CD4-positive, alpha-beta T cell treated with Interleukin-2 at 100 ng/mL for 4 hours (primary cell): ENCODE data around the gene RIPOR1.
A peak's percentile ranks its signal among the peaks of the same experiment; 100 is the strongest.

Source experiments
- DNase-seq: peaks from one replicate; pipeline ENCODE4 v3.0.0-alpha.2; 2020; ENCODE audit warnings: low spot score

The RIPOR1 gene

DNA sequence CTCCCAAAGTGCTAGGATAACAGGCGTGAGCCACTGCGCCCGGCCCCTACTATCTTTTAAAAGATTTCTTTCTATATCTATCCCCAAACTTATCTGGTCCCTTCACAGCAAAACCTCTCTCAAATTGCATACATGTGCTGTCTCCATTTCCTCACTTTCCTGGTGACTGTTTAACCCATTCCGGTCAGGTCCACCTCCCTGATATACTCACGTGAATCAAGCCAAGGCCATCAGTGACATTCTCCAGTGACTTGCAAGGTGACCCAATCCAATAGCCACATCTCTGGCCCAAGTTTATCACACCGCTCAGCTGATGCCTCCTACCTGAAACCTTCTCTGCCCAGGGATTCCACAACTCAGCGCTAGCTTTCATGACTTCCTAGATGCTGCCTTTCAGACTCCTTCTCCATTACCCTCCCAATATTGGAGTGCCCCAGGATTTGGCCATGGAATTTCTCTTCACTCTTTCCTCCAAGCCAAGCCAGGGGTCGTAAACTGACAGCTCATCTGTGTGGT lies 32.3 kb downstream of the RIPOR1 start:
- no peak for DNase-seq

DNA sequence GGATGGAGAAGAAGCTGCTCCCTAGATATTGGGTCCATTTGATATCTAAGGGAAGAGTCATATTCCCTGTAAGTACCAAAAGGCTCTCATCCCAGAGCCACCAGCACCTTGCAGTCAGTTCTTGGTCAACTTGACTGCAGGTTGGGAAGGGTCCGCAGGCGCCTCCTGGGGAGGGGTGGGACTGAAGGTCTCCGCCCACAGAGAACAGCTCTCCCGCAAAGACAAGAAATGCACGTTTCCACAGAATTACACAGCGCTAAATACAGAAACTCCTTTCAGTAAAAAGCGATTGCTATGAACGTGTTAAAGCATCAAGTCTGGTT lies 32.8 kb downstream of the RIPOR1 start:
- no peak for DNase-seq

DNA sequence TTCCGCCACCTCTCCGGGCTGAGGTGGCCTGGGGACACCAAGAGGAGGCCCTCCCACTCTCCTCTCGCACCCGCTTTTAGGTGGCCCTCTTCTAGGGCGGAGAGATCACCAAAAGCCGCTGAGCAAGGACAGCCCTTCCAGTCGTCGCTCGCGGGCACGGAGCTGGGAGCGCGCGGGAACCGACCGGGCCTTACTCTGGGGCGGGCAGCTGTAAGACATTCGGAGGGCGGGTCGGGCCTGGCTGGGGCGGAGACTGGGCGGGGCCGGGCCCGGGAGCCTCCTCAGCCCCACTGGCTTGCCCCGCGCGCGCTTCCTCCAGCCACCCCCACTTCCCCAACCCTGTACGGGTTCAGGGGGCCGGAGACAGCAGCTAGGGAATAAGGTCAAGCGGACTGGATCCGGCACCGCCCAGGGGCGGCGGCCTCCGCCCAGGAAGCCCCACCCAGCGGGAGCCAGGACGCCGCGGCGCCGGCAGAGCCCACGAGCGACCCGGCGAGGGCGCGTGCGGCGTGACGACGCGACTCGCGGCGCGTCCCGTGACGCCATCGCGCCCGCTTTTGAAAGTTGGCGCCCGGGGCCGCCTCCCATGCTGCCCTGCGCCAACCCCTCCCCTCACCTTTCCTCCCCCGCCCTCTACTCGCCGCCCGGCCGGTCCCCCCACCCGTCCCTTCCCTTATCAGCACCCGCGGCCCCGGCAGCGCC lies 33.3 kb downstream of the RIPOR1 start:
- peak; percentile 97 for DNase-seq

DNA sequence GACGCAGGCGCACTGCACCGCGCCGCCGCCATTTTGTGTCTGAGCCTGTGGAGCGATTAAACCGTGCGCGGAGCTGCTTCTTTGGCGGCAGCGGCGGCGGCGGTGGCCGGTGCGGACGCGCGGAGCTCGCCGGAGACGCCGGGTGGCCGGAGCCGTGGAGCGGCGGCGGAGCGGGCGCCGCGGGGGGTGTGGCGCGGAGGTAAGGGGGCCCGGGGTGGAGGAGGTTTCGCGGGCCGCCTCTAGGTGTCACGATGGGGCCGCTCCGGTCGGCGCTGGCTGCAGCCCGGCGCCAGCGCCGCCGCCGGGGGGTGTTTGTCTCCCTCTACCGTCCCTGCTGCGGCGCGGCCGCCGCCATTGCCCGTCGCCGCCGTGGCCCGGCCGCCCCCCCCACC lies 33.9 kb downstream of the RIPOR1 start, which contains the start of gene CTCF:
Gene CTCF, plus strand, starts transcription at position 1 of the 392 bp plus-strand sequence. CDS start 48,307 bp downstream, outside the sequence.
- peak; percentile 85 for DNase-seq

DNA sequence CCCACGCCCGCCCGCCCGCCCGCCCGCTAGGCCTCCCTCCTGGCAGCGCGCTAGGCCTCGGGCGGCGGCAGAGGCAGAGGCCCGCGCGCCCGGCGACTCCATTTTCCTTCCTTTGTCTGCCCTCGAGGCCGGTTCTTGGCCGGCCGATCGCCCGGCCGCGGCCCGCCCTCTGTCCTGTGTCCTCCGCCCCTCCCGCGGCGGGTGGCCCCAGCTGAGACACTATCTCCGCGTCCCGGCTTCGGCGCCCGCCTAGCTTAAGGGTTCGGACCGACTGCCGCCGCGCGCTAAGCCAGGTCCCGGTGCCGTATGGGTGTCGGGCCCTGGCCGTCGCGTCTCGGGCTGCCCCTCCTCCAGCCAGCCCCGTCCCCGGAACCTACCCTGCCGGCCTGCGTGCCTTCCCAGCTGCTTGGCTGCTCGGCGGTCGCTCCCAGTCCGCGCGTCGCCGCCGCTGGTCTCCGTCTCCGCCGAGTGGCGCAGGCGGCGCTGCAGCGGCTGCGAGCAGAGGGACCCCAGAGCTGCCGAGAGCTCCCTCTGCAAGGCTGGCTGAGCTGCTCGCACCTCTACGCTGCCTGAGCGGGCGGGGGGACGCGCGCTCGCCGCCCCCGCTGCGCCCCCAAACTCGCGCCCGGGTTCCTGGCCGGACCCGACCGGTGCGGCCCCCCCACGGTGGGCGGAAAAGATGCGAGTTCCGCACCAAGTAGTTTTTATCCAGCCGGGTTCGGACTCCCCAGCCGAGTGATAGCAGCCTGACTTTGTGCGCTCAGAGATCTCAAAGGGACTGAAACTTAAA lies 34.5 kb downstream of the RIPOR1 start:
- DNase-seq: peak; percentile 61

DNA sequence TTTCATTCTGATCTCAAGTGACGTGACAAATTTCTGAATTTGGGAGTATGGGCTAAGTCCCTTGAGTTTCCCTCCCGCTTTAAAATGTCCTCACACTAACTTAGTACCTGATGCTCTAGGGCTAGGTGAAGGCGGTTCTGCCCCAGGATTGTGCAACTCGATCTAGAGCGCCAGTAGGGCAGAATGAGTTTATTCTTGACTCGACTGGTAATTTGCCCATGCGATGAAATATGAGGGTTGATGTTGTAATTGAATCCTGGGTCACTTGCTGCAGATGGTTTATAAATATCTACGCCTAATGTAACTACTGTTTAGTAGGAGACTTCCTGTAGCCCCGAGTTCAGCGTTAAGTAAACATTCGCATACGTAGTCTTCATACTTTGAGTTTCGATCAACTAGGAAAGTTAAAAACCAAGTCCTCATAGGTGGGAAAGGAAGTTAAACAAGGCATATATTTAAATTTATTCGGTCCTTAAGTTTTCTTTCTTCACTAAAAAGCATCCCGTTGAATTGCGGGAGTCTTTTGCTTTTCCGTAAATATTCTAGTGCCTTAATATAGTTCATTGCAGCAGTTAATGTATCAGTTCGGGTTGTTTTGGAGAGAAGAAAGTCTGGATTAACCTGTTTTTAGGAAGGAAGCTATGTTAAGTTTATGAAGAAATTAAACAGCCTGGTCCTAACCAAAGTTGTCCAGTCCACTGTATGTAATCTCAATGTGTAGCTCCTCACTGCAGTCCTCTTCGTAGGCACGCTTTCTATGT lies 35.3 kb downstream of the RIPOR1 start:
- peak; percentile 39 for DNase-seq

DNA sequence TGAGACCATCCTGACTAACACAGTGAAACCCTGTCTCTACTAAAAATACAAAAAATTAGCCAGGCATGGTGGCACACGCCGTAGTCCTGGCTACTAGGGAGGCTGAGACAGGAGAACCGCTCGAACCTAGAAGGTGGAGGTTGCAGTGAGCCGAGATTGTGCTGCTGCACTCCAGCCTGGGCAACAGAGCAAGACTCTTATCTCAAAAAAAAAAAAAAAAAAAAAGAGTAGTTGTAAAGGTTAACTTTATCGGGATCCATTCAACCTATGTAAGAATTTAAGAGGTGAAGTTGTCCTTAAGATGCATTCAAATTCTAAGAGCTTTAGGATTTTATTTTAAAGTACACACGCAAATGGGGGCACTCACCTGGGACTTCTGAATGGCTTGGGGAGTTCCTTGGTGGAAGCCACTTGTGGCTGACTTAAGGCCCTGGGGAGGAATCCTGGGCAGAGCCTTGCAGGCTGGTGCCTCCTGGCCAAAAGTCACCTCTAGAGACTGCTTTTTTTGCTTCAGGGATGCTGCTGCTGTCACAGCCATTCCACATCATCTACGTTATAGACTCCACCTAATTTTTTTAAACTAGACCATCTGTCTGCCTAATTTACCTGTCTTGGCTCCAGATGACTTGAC lies 37.0 kb downstream of the RIPOR1 start:
- DNase-seq: no peak

DNA sequence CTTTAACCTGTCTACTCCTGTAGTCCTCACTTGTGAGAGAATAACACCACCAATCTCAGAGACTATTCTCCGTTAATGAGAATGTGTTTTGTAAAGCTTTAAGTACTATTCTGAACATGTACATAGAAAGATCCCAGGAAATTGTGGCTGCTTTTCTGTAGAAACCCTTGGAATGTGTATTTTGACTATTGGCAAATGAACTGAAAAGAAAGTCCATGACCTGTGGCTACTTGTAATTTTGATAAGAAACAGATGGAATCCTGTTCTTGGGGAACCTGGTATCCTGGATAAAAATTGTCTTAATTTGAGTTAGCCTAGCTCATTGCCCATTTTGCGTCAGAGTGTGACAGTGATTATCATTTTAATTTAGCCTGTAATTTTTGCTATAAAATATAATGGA lies 42.8 kb downstream of the RIPOR1 start:
- DNase-seq: no peak

DNA sequence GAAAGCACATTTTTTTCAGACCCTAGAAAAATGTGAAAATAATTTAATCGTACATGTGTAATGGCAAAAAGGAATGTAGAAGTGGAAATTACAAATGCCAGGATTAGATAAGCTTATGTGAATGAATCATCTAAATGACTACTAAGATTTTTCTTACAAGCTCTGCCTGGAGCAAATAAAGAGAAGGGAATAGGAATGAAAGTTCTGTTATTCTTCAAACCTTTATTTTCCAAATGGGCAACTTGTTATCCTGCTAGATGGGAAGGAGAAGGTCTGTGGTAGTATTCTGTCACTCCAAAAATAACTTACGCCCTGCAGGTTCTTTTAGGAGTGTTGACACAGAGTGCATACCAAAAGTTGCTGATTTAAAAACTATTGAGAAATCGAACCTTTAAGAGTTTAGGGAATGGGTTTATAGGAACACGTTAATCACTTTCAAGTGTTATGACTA lies 43.4 kb downstream of the RIPOR1 start:
- DNase-seq: no peak

DNA sequence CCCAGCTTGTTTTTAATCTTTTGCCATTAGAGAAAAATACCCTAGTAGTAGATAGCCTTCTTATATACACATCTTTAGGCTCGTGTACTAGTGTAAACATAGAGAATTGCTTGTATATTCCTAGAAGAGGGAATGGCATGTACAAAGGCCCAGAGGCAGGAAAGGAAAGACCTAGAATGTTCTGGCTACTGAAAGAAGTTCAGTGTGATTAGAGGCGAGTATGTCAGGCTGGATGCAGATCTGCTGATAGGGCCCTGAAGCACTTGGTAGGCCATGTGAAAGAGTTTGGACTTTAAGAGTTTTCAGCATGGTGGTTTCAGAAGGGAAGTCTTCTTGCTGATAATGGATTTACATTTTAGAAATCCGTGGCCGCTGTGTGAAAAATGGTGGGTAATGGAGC lies 51.1 kb downstream of the RIPOR1 start:
- DNase-seq: no peak

DNA sequence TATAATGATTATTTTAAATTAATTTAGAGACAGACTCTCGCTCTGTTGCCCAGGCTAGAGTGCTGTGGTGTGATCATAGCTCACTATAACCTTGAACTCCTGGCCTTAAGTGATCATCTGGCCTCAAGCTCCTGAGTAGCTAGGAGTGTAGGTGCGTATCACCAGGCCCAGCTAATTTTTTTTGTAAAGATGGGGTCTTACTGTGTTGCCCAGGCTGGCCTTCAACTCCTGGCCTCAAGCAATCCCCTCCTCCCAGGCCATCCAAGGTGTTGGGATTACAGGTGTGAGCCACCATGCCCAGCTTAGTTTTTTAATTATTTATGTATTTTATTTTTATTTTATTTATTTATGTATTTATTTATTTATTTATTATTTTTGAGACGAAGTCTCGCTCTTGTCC lies 51.6 kb downstream of the RIPOR1 start:
- DNase-seq: no peak

DNA sequence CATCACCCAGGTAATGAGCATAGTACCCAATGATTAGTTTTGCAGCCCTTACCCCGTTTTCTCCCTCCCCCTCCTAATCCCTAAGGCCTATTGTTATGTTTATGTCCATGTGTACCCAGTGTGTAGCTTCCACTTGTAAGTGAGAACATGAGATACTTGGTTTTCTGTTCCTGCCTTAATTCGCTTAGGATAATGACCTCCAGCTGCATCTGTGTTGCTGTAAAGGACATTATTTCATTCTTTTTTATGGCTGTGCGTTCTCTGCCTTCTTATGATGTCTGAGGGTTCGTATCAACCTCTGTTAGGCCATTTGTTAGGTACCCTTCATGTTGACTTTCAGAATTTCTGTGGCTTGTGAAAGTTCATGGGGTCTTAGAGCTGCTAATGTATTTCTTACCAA lies 64.7 kb downstream of the RIPOR1 start:
- no peak for DNase-seq

DNA sequence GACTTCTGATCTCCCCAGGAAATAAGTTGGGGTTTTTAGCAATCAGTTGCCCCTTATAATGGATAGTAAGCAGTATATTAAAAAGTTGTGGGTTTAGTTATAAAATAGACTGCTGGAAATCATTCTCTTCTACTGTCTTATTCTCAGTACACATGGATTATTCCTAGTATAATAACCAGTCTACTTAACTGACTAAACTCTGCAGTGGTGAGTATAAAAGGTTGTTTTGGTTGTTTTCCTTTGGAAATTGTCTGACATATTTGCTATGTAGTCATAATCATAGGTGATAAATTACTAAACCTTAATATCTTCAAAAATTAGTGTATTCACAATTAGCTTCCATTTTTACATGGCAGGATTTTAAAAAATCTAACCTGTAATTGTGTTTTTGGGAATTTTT lies 65.1 kb downstream of the RIPOR1 start:
- no peak for DNase-seq

DNA sequence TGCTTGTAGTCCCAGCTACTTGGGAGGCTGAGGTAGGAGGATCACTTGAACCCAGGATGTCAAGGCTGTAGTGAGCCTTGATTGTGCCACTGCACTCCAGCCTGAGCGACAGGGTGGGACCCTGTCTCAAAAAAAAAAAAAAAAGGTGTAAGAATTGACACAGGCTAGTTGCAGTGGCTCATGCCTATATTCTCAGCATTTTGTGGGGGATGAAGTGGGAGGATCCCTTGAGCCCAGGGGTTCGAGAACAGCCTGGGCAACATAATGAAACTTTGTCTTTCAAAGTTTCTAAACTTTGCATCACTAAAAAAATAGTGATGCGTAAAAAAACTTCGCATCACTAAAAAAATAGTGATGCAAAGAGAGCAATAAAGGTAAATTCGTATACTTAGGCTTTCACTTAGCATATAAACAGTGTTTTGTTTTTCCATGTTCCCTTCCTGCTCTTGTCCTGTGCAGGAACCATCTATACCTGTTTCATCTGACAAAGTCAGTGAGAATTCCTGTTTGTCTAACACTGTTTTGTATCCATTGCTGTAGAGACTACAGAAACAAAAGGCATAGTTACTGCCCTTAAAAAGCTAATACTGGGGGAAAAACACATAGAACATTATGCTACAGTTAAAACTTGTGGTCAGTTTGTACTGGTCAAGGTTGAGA lies 65.8 kb downstream of the RIPOR1 start:
- no peak for DNase-seq

DNA sequence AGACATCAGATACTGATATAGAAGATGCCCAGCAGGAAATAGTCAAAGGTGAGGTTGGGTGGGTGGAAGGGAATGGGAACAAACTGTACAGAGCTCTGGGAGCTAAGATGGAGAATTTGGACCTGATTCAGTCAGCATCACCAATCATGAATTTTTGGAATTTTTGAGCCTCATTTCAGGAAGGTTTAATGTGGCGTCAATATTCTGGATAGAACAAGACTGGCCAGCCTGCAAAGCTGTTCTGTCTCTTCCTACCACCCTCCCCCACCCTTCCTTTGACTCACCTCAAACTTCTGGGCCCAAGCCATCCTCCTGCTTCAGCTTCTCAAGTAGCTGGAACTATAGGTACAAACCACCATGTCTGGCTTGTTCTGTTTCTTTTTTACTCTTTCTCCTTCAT lies 66.3 kb downstream of the RIPOR1 start:
- peak; percentile 6 for DNase-seq
